GM19351 (cell line): Measurements from ENCODE around the gene SPINK13.
"Not testable (repeated sequence)": the region's sequence is repeated elsewhere in the genome, so short reads cannot be mapped to it uniquely, and the experiment has no call there.

Experiments
- ATAC-seq: cut with Tn5 transposase; IDR thresholded peaks from one replicate; pipeline ENCODE4 v1.9.1; 2021; ENCODE audit warnings: mild to moderate bottlenecking, moderate library complexity; ENCODE audit not compliant: unreplicated experiment

The SPINK13 gene, protein sequence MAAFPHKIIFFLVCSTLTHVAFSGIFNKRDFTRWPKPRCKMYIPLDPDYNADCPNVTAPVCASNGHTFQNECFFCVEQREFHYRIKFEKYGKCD

GRCh38 chr5:148268566-148268965, at the start of gene SPINK13:
TSS of gene SPINK13 (plus strand) at chr5:148268794. CDS start at chr5:148270073, 1,279 bp downstream.
- no peak for ATAC-seq

DNA sequence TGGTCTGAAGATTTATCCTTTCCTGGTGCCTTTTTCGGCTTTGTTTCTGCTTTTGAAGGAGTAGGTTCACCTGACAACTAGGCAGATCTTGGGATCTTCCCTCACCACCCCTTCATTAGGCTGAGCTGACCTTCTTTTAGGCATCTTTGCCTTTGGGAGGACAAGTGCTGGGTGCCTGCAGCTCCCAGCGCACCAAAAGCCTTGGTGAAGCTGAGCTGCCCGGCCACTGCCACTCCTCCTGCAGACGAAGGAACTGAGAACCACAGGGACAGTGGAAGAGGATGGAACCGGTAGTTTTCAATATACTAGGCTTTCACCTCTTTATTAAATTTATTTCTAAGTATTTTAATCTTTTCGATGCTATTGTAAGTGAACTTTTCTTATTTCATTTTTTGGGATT, 47.1 kb upstream of the SPINK13 start:
- no peak for ATAC-seq

GRCh38 chr5:148224117-148224742, 44.4 kb upstream of the SPINK13 start:
- no peak for ATAC-seq

GRCh38 chr5:148228392-148228984, 40.1 kb upstream of the SPINK13 start:
- ATAC-seq, result no peak

- ATAC-seq, result no peak
Measured at GRCh38 chr5:148229840-148230239, 38.8 kb upstream of the SPINK13 start.

DNA sequence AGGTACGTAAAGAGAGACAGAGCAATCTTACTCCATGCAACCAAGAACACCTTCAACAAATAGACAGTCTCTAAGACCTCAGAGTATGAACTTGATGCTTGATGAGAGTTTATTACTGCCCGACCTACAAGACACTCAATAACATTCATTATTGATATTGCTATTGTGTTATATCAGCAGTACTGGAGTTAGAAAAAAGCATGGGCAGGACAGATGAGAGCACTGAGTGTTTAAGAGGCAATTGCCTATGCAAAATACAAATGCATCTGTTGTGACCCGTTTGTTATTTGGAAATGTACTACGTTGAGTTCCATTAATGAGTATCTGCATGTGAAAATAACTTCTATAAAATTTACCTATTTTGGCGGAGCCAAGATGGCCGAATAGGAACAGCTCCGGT, 38.4 kb upstream of the SPINK13 start:
- ATAC-seq, result no peak

- ATAC-seq, result no peak
Measured at GRCh38 chr5:148237785-148238417, 30.7 kb upstream of the SPINK13 start.

GRCh38 chr5:148238418-148238794, 30.2 kb upstream of the SPINK13 start, which contains the start of gene MARCOL:
TSS of gene MARCOL (plus strand) at chr5:148238525. CDS start at chr5:148238598, 73 bp downstream.
- no peak for ATAC-seq

DNA sequence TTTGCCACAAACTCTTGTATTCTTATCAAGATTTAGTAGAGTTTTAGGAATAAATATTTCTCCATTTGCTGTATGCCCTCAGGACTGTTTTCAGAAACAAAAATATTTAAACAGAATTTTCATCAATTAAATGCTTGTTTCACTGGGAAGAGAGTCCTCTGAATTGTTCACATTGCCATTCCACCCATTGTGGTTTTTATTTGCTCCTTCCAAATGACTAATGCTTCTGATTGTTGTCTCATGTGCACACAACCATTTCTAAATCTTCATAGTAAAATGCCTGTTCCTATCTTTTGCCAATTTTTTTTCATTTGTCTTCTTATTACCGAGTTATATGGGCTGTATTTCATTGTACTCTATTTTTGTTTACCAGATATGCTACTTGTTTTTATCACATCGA, 19.7 kb upstream of the SPINK13 start:
- ATAC-seq, result no peak

DNA sequence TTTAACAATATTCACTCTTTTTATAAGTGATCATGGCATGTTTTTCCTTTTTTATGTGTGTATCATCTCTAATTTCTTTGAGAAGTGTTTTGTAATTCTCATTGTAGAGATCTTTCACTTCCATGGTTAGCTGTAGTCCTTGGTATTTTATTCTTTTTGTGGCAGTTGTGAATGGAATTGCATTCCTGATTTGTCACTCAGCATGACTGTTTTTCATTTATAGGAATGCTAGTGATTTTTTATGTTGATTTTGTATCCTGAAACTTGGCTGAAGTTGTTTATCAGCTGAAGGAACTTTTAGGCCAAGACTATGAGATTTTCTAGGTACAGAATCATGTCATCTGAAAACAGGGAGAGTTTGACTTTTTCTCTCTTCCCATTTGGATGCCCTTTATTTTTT, 13.1 kb upstream of the SPINK13 start:
- no peak for ATAC-seq

DNA sequence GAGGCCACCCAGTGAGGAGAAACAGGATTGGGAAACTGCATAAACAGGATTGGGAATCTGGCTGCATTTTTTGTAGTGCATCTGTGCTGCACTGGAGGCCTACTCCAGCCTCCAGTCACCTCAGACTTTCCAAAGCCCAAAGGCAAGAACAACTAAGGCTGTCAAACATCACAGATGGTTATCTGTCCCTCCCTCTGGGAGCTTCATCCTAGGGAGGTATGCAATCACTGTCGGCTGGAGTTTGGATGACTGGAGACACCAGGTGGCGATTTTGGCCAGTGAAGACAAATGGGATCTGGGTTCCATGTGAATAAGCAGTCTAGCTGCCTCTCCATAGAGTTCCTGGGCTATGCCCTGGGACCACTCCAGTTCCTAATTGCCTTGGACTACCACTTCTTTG, 9.3 kb upstream of the SPINK13 start:
- no peak for ATAC-seq

DNA sequence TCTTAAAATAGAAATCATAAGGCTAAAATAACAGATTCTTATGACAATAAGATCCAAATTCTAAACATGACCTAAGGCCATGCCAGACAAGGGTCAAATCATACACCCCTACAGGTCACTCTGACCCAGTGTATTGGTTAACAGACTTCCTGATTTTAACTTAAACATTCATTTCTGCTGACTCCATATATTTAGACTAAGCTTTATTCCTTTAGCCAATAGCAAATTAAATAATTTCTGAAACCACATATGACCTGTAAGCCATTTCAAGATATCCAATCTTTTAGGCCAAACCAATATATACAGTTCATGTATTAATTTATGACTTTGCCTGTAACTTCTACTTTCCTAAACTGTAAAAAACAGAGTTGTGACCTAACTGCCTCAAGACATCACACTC, 7.4 kb upstream of the SPINK13 start:
- no peak for ATAC-seq

GRCh38 chr5:148267962-148268361, 632 bp upstream of the SPINK13 start:
- no peak for ATAC-seq

- not testable (repeated sequence) for ATAC-seq
Measured at GRCh38 chr5:148275129-148275528, 6.5 kb downstream of the SPINK13 start.

DNA sequence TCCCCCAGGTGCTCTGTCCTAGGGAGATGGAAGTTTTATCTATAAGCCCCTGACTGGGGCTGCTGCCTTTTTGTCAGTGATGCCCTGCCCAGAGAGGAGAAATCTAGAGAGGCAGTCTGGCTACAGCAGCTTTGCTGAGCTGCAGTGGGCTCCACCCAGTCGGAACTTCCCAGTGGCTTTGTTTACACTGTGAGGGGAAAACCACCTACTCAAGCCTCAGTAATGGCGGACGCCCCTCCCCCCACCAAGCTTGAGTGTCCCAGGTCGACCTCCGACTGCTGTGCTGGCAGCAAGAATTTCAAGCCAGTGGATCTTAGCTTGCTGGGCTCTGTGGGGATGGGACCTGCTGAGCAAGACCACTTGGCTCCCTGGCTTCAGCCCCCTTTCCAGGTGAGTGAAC, 12.3 kb downstream of the SPINK13 start:
- ATAC-seq, result not testable (repeated sequence)

DNA sequence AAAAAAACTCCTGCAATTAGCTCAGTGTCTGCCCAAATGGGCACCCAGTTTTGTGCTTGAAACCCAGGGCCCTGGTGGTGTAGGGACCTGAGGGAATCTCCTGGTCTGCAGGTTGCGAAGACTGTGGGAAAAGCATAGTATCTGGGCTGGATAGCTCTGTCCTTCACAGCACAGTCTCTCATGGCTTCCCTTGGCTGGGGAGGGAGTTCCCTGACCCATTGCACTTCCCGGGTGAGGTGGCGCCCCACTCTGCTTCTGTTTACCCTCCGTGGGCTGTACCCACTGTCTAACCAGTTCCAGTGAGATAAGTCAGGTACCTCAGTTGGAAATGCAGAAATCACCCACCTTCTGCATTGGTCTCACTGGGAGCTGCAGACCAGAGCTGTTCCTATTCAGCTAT, 12.7 kb downstream of the SPINK13 start:
- ATAC-seq, result not testable (repeated sequence)

- ATAC-seq, result peak; percentile 62
Measured at GRCh38 chr5:148290271-148291195, 21.9 kb downstream of the SPINK13 start.

- ATAC-seq, result no peak
Measured at GRCh38 chr5:148297731-148298130, 29.1 kb downstream of the SPINK13 start.

GRCh38 chr5:148306446-148306845, 37.9 kb downstream of the SPINK13 start:
- no peak for ATAC-seq

GRCh38 chr5:148309019-148309418, 40.4 kb downstream of the SPINK13 start:
- ATAC-seq, result no peak

DNA sequence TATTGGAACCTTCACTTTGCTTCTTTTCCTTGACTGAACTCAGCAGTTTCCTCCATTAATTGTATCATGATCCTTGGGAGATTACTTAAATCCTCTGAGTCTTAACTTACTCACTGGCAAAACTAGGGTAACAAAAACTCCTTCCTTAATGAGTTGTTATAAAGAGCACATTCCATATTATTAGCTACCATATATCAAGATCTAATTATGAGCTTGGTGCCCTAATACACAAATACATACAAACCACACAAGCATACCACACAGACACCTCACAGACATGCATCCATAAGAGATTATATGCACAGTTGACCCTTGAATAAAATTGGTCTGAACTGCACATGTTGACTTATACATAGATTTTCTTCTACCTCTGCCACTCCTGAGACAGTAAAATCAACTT, 41.2 kb downstream of the SPINK13 start:
- no peak for ATAC-seq
